ENCODE results near the gene KCTD14.

DNA sequence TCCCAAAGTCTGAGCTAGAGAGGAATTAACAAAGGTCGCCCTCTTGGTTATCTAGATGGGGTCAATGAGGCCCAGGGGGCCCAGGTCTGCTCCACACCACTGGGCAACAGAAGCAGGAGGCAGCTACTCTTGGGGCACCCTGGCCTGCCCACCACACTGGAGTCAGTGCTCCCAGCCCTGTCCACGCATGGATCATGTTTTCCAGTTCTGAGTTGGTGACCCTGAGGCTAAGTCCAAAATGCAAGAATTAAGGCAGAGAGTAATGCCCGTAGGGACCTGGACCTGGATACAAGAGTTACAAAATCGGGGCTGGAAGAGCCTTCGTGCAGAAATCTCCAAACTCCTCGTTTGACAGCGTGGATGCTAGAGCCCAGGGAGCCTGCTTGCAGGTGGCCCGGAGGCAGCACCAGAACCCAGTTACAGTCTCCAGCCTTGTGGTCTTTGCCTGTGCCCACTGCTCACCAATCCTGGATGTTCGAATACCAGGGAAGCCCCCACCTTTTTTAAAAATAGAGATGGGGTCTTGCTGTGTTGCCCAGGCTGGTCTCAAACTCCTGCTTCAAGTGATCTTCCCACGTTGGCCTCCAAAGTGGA, 34.5 kb upstream of the KCTD14 start:
- no peak for TF ChIP-seq EZH2phosphoT487 (IDR thresholded peaks at IDR 0.05; ENCODE audit: borderline replicate concordance, low read depth, low read length)
- TF ChIP-seq, protein P1, sequence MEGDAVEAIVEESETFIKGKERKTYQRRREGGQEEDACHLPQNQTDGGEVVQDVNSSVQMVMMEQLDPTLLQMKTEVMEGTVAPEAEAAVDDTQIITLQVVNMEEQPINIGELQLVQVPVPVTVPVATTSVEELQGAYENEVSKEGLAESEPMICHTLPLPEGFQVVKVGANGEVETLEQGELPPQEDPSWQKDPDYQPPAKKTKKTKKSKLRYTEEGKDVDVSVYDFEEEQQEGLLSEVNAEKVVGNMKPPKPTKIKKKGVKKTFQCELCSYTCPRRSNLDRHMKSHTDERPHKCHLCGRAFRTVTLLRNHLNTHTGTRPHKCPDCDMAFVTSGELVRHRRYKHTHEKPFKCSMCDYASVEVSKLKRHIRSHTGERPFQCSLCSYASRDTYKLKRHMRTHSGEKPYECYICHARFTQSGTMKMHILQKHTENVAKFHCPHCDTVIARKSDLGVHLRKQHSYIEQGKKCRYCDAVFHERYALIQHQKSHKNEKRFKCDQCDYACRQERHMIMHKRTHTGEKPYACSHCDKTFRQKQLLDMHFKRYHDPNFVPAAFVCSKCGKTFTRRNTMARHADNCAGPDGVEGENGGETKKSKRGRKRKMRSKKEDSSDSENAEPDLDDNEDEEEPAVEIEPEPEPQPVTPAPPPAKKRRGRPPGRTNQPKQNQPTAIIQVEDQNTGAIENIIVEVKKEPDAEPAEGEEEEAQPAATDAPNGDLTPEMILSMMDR (conservative IDR thresholded peaks at IDR 0.05; ENCODE audit: low read length): no peak

Measured in OCI-LY7 (cell line).